Cardiac septum (tissue), 1 donor: ENCODE data around the gene TLR9. TPM values are rescaled to one million over a fixed set of nuclear protein-coding genes. Genes with fewer than 3 reads are reported as not detected.

Source experiments
- DNase-seq: peaks from one replicate; pipeline ENCODE4 v3.0.0-alpha.2; 2020; ENCODE audit warnings: low spot score
- intact Hi-C: fragments of 100-400 bp; cut with DNase I; formaldehyde crosslinking; loops from one replicate; pipeline ENCODE4 v1.14.0; 2022
- total RNA-seq: library from RNA; stranded (reverse); fragmentation: NEBNext Ultra II Directional; extraction: Animal tissue kit (Norgen Biotek cat#: 25700); gene quantifications from one replicate; pipeline ENCODE4 v1.2.1, GENCODE V29; 2021
- donor health status: DM: no; HTN: no; CAD: no.

The TLR9 gene
- total RNA-seq, 1 donor from 2014 or later: 0.16 TPM

DNA sequence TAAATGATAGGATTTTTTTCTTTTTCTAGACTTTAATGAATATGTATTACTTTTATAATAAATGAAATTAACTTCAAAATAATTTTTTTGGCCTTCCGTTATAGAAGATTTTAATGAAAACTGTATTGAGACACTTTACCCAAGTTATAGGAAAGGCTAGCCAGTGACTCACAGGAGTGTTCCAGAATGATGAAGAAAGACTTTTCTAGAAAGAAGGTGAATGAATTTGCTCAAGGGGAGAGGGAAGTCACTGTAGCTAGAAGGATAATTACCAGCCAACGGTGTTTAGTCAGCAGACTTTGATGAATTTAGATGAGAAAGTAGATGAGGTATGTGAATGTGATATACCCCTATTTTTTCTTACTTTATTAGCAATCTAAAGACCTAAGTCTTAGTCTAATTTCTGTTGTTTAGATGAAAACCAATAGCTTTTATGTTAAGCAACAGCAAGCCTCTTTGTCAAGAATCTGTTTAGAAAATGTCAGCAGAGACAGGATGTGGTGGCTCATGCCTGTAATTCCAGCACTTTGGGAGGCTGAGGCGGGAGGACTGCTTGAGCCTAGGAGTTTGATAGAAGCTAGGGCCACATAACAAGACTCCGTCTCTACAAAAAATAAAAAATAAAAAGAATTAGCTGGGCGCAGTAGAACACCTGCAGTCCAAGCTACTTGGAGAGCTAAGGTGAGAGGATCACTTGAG is 24.3 kb downstream of the TLR9 start:
- no peak for DNase-seq
- intact Hi-C loops: no loop called here

DNA sequence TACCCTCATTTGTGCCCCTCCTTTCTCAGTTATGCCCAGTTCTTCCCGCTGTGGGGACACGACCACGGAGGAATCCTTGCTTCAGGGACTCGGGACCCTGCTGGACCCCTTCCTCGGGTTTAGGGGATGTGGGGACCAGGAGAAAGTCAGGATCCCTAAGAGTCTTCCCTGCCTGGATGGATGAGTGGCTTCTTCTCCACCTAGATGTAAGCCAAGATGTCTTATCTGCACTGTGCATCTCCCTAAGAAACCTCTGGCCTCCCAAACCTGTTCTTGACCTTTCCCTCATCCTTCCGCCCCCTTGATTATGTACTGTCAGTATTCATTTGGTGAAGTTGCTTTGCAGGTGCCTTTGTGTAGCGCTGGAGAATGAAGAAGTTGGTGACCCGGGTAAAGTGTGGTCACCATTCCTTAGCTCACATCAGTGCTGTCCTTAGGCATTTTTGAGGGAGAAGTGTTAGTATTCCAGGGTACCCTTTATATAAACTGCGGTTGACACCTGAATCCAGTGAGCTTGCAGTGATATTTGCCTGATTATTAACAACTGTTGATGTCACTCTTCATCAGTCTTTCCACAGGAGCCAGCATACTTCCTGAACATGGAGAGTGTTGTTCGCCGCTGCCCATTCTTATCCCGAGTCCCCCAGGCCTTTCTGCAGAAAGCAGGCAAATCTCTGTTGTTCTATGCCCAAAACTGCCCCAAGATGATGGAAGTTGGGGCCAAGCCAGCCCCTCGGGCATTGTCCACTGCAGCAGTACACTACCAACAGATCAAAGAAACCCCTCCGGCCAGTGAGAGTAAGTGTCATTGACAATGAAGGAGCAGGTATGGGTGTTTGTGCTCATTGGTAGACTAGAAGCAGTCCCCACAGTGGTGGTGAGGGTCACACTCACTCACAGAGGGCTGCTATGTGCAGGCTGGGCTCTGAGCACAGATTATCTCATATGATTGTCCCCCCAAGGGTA is 26.5 kb downstream of the TLR9 start:
- intact Hi-C loops: no loop called here
- DNase-seq: no peak

DNA sequence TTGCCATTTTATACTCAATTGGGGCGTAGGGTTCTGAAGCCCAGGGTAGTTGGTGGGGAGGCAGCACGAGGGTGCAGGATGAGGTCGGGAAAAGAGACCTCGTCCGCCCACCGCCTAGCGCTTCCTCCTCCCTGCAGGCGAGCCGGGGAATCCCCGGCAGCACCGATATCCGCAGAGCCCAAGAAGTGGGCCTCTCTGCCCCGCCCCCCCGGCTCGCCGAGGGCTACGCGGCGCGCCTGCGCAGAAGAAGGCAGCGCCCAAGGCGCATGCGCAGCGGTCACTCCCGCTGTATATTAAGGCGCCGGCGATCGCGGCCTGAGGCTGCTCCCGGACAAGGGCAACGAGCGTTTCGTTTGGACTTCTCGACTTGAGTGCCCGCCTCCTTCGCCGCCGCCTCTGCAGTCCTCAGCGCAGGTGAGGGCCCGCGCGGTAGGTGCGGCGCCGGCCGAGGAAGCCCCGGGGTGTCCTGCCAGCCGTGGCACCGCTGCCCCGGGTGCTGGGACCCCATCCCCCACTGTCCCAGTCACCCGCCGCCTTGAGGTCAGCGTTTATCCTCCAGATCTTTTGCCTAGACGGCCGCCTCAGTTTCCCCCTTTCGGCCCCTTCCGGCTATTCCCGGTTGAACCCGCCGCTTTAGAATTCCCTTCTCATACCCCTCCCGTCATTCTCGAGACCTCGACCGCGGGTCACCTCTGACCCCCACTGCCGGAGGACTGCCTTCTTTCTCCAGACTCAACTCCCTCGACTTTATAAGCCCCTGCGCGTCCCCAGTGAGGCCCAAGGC is 27.4 kb downstream of the TLR9 start, which contains the start of gene ALAS1:
Gene ALAS1, plus strand, starts transcription at position 319 of the 784 bp plus-strand sequence. CDS start 1,082 bp downstream, outside the sequence.
- intact Hi-C loops: loop anchor here (2.0 kb wide), 1 partner anchor 43 kb away; the partner anchor contains the start of gene POC1A

DNA sequence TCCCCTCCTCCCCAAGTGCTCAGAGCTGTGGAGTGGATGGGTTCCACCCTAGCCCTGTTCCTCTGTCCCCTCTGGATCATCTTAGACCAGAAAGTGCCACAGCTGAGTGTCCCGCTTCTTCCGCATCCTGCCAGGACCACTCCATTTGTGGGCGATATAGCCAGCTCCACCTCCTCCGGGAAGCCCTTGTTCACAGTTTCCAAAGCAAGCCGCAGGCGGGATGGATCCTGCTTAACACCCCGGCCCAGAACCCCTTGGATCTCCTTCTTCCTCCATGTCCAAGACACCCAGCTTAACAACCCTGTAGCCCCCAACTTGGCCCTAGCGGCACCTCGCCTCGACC is 28.0 kb downstream of the TLR9 start:
- DNase-seq: no peak
- intact Hi-C loops: loop anchor here (2.0 kb wide), 1 partner anchor 43 kb away; the partner anchor contains the start of gene POC1A

More for the DNA sequence above, 27.4 kb downstream of the TLR9 start, which contains the start of gene ALAS1:
- DNase-seq: peak; percentile 96

DNA sequence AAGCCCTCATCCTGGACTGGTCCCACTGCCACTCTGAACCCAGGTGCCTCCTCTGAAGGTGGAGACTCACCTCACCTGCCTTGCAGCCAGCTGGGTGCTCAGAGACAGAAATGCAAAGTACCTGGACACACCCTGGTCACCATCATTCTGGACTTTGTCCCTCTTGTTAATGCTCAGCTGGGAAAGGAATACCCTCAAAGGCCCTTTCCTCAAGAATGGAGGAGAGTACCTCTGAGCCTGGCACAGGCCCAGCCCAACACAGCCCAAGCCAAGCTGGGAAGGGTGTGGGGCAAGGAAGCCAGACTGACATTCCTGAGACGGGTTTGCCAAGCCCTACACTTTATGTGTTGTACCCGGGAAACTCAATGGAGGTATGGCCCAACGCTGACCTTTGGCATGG is 28.5 kb downstream of the TLR9 start:
- no peak for DNase-seq

DNA sequence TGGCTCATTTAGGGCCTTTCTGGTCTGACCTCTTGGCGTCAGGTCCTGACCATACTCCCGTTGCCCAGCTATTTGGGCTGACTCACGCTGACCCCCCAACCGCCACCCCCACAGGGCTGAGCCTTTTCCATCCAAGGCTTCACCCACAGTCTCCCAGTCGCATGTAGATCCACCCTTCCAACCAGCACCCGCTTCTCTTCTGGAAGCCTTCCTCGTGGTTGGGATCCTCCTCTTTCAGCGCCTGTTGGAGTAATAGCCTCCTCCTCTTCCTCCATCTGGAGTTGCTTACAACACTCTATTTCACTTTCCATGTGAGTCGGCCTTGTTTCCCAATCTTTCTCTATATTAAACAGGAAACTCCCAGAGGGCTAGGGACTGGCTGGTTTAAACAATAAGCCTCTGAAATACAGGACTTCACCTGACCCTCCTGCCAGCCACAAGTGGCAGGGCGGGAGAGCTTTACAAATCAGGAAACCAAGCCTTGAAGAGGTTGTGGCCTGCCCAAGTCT is 29.6 kb downstream of the TLR9 start:
- DNase-seq: no peak
- intact Hi-C loops: loop anchor here (2.0 kb wide), 1 partner anchor 41 kb away; the partner anchor contains the start of gene POC1A

More for the DNA sequence above, 28.5 kb downstream of the TLR9 start:
- intact Hi-C loops: loop anchor here (2.0 kb wide), 1 partner anchor 42 kb away; the partner anchor contains the start of gene POC1A

DNA sequence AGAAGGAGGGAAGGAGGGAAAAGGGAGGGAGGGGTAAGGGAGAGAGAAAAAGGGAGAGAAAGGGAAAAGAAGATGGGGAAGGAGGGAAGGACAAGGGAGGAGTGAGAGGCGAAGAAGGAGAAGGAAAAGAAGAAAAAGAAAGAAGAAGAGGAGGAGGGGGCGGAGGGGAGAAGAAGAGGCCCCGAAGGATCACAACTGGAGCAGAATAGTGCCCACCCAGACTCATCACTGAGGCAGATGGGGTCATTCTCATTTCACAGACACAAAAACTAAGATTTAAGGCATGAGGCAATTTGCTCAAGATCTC is 30.2 kb downstream of the TLR9 start:
- DNase-seq: no peak
- intact Hi-C loops: no loop called here

DNA sequence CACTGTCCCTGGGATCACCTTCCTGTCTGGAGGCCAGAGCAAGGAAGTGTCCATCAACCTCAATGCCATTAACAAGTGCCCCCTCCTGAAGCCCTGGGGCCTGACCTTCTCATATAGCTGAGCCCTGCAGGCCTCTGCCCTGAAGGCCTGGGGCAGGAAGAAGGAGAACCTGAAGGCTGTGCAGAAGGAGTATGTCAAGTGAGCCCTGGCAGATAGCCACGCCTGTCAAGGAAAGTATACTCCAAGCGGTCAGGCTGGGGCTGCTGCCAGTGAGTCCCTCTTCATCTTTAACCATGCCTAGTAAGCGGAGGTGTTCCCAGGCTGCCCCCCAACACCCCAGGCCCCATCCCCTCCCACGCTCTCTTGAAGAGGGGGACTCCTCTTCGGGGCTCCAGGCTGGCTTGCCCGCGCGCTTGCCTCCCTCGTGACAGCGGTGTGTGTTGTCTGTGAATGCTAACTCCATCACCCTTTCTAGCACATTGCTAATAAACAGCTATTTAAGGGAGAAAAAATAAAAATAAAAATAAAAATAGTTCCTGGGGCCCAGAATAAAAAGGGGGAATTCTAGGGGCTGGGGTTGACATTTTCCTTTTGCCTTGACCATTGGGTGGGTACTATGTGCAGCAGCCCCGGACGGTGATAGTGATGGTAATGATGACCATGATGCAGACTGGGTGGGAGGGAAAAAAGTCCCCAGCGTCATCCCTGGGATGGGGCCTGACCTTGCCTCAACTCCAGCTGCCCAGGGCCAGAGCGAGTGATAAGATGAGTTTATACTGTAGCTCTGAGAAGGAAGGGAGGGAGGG is 30.8 kb downstream of the TLR9 start:
- DNase-seq: no peak
- intact Hi-C loops: no loop called here

DNA sequence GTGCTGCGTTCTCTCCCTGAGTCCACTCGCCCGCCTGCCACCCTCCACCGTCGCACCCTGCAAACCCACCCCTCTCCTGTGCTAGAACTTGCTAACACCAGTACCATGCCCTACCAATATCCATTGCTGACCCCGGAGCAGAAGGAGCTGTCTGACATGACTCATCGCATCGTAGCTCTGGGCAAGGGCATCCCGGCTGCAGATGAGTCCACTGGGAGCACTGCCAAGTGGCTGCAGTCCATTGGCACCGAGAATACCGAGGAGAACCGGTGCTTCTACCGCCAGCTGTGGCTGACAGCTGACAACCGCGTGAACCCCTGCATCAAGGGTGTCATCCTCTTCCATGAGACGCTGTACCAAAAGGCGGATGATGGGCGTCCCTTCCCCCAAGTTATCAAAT is 32.4 kb downstream of the TLR9 start:
- intact Hi-C loops: no loop called here
- DNase-seq: no peak

DNA sequence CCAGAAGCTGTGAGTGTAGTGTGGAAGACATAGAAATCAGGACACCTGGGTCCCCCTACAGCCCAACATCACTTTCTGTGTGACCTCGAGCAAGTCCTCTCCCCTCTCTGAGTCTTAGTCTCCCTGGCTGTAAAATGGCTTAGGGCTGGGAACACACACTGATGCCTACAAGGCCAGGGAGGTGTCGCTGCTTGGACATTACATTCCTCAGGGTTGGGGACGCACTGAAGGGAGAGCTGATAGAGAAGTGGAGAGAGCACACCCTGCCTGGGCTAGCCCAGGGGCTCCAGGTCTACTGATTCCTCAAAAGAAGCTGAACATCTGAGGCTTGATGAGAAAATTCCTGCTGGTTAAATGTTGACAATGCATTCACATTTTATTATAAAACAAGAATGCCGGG is 33.8 kb downstream of the TLR9 start:
- intact Hi-C loops: no loop called here
- no peak for DNase-seq

DNA sequence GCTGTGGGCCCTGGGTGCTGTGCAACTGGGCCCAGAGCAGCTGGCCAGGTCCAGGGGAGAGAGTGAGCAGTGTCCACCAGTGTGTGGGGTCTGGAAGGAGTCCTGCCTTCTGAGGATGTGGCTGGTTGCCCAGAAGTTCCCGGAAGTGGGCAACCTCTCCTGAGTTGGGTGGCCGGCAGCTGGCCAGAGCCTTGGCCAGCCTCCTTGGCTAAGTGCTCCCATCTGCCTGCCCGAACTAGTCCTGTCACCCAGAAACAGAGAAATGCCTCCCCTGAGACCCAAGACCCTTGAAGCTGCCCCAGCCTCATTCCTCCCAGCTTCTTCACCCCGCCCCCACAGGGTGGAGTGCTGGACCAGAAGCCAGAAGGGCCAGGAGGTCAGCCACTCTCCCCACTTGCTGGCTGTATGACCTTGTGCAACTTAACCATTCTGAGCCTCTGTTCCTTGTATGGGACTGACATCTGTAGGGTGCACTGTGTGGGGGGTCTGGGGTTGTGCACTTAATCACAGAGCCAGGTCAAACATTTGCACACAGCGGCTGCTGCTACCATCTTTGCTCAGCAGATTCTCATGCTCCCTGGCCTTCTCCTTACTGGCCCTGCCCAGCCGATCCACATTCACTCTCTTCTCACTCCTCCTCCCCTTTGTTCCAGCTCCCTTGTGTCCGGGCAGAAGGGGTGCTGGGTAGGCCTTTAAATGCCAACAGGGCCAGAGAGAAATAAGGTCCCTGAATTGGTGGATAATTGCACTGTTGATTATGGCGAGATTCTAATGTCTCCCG is 35.0 kb downstream of the TLR9 start:
- no peak for DNase-seq
- intact Hi-C loops: no loop called here

DNA sequence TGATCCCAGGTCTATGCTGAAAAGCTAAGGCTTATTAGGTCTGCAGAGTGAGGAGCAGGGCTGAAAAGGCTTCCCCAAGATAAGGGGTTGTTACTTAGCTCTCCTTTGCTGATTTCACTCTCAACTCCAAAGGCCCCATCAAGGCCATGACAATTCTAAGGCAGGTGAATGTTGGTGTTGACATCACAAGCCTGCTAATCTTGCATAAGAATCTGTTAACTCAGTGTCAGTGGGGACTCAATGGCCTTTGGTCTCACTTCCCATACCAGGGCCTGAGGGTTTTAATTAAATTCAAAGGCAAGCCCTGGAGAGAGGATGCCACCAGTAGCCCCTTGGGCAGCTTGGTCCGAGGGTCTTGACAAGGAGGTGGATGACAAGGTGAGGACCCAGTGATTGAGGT is 36.9 kb downstream of the TLR9 start:
- no peak for DNase-seq
- intact Hi-C loops: no loop called here

DNA sequence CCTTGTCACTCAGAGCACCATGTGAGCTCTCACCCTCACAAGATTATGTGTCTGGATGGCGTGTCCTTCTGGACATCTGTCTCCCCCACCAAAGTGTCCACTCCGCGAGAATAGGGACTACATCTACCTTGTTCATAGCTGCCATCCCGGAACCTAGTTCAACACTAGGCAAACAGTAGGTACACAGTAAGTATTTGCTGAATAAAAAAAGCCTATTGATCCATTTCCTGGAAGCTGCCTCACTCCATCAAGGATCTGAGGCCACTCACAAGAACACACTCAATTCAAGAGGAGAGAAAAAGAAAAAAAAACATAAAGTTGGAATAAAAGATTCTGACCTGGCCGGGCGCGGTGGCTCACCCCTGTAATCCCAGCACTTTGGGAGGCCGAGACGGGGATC is 38.7 kb downstream of the TLR9 start:
- no peak for DNase-seq
- intact Hi-C loops: no loop called here

DNA sequence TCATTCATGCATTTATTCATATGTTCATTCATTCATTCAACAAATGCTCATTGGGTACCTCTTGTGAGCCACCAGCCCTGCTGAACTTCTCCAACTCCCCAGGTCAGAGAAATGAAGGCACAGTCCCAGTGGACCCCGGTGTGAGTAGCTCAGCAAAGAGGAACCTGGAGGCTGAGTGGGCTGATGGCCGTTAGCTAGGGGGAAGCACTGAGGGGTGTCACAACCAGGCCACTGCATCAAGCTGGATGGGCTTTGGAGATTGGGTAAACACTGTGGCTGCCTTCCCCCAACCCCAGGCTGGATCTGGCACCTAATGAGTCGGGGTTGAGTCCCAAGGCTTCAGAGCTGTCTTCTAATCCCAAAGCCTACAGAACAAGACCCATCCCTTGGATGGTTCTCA is 39.6 kb downstream of the TLR9 start:
- no peak for DNase-seq
- intact Hi-C loops: no loop called here

DNA sequence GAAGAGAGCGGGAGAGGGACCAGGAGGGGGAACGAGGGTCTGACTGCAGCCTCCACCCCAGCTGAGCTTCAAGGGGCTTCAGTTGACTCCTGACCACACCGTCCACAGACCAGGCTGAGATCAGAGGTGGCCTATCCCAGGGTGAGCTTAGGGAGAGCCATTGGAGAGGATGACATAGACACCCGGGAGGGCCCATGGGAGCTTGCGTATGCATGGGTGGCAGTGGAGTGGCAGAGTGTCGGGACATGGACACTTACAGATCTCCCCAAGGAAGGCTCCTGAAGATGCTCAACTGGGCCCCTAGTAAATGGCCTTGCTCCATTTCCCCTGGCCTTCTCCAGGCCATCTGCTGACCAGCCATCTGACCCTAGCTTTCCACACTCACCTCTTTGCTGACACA is 40.1 kb downstream of the TLR9 start:
- intact Hi-C loops: no loop called here
- DNase-seq: no peak

DNA sequence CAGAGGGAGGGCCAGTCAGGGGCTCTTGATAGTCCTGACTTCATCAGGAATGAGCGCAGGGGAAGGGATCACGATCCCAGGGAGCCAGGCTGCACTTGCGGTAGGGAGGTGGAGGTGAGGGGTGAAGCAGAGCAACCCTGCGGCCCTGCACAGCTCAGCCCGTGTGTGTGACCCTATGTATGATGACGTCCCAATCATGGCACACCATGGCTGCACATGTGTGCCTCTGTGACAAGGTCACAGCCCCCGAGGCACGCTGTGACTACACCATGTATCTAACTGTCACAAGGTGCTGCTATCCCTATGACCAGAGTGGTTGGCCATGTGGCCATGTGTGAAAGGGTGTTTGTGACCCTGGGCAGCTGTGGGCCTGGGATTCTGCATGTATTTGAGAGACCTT is 40.8 kb downstream of the TLR9 start:
- intact Hi-C loops: no loop called here
- DNase-seq: no peak

DNA sequence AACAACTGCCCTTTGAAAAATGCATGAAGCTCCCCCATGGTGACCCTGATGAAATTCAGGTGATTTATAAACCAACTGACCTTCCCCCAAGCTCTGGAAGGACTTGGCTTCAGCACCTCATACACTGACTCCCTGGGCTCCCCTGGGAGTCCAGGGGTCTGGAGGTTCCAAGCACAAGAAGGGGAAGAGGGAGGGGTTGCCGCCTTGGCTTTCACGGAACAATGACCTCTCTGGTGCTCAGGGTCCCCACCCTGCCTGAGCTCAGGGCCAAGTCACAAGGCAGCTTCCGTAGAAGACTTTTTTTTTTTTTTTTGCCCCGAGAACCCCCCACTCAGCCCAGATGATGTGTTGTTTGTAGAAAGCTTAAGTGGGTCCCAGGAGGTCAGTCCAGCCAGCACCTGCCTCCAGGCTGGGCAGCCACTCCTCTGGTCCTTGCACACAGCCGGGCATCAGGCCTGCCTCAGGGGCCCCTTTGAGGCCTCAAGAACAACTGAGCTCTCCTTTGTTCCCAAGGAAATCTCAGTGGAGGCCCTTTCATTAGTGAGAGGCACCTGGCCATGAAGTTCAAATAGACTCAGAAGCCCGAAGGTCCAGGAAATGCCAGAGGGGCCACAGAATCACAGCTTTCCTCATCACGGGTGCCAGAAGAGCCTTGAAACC is 41.5 kb downstream of the TLR9 start:
- intact Hi-C loops: no loop called here
- no peak for DNase-seq

DNA sequence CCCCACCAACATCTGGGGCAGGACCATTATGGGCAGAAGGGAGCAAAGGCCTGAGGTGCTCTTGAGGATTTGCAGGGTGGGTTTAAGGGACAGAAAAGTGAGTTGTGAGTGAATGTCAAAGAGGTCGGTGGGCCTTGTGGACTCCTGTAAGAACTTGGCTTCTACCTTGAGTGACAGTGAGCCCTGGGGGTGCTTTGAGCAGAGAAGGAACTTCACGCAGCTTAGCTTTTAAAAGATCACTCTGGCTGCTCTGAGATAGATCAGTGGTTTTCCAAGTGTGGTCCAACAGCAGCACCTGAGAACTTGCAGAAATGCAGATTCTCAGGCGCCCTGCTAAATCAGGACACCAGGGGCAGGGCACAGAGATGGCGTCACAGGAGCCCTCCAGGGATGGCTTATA is 42.8 kb downstream of the TLR9 start:
- intact Hi-C loops: no loop called here
- DNase-seq: peak; percentile 43
